ENCODE measurements around the gene EIF2B4.

EIF2B4 gene

GRCh38 chr2:27370026-27370815 is at the start of gene EIF2B4, which contains the start of gene SNX17:
EIF2B4 (minus strand) TSS chr2:27370338; CDS start chr2:27370314, 24 bp downstream.
SNX17 (plus strand) TSS chr2:27370616; CDS start chr2:27370744, 128 bp downstream.
- peak; percentile 99 for DNase-seq

- no peak for DNase-seq
These were observed 46.0 kb upstream of the EIF2B4 start for GRCh38 chr2:27416151-27416550.

- no peak for DNase-seq
These were observed 42.4 kb upstream of the EIF2B4 start for GRCh38 chr2:27412419-27413152.

GRCh38 chr2:27409321-27410073 is 39.4 kb upstream of the EIF2B4 start, which contains the start of gene PPM1G:
PPM1G (minus strand) TSS chr2:27409591; CDS start chr2:27409422, 169 bp downstream.
- peak; percentile 98 for DNase-seq

DNA sequence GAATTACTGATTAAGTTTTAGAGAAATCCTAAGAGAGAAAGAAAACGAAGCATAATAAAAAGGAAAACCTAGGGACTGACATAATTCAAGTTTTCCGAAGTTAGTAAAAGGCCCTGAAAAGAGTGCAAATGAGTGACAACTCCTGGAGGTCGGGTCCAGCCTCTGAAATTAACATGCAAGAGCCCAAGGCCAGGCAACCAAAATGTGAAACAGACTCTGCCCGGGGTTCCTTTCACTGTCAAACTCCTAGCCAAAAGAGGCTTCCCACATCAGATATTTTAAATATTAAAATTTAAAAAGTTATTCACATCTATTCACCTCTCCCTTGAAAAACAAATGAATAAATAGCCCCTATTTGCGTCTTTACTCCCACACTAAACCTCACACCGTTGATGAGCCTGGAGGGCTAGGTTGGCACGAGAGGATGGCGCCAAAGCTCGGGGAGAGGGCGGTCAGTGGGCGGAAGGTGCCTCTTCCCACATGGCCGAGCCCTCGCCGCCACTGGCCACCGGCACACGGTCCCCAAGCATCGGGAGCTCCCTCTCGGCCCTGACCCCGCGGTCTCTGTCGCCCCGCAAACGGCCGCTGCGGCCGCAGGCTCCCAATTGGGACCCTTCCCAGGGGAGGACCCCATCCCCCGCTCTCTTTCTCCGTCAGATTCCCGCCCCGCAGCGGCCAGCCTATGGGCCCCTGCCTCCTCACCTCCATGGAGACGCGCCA is 38.6 kb upstream of the EIF2B4 start:
- DNase-seq: no peak

GRCh38 chr2:27407798-27408491 is 37.8 kb upstream of the EIF2B4 start:
- no peak for DNase-seq

DNA sequence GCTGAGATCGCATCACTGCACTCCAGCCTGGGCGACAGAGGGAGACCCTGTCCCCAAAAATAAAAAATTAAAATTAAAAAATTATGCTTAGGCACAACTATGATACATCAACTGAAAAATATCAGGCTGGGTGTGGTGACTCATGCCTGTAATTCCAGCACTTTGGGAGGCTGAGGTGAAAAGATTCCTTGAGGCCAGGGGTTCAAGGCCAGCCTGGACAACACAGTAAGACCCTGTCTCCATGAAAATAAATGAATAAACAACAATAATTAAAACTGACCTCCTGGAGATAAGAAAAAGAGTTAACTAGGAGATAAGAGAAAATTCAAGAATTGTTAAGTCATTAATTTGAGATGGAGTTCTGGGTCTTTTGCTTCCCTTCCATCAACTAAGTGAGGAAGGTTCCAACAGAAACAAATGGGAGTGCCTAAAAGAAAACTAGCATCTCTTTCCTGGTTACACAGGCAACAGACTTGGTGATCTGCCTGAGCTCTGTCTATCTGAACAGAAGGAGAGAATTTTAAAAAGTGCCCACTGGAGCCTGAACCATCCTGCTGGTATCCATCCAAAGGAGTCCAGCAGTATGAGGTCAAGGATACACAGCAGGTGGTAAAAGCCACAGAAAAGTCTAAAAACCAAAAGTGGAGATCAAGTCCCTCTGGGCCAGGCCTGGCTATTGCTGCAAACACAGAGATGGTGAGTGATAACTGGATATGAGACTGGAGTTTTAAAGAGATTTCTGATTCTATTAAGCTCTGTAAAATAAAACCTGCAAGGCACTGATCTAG is 30.4 kb upstream of the EIF2B4 start:
- DNase-seq: no peak

DNA sequence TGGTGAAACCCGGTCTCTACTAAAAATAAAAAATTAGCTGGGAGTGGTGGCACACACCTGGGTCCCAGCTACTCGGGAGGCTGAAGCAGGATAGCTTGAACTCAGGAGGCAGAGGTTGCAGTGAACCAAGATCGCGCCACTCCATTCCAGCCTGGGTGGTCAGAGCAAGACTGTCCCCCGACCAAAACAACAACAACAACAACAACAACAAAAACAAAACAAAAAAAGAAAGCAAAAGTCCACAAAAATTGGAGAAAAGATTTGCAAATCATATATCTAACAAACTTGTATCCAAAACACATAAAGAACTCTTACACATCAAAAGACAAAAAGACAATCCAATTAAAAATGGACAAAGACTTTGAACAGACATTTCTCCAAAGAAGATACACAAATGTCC is 28.8 kb upstream of the EIF2B4 start:
- no peak for DNase-seq

GRCh38 chr2:27393225-27393624 is 23.1 kb upstream of the EIF2B4 start:
- no peak for DNase-seq

- DNase-seq: no peak
These were observed 20.9 kb upstream of the EIF2B4 start for GRCh38 chr2:27390822-27391679.

- no peak for DNase-seq
These were observed 11.5 kb upstream of the EIF2B4 start for GRCh38 chr2:27381577-27382181.

GRCh38 chr2:27380626-27381545 is 10.7 kb upstream of the EIF2B4 start, which contains the start of gene ZNF513:
ZNF513 (minus strand) TSS chr2:27380734; CDS start chr2:27380526, 208 bp downstream.
- peak; percentile 93 for DNase-seq

- DNase-seq: no peak
These were observed 9.9 kb upstream of the EIF2B4 start for GRCh38 chr2:27379836-27380625.

DNA sequence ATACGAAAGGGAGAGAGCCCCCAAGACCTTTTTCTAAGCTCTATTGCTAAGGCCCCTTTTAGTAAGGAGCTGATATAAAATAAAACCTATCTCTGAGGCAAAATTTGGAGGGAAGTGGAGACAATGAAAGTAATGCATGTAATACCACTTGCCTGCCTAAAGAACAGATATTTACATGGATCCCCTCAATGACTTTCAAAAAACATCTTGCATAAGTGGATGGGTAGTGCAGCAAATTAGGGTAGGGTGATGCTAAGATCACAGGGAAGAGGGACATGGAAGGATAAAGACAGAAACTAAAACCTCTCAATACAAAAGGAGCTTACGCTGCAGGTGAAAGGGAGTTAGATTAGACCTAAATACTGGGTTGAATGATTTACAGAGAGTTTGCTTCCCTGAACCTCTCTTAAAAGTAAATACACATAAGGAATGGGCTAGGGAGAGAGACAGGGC is 9.3 kb upstream of the EIF2B4 start:
- no peak for DNase-seq

DNA sequence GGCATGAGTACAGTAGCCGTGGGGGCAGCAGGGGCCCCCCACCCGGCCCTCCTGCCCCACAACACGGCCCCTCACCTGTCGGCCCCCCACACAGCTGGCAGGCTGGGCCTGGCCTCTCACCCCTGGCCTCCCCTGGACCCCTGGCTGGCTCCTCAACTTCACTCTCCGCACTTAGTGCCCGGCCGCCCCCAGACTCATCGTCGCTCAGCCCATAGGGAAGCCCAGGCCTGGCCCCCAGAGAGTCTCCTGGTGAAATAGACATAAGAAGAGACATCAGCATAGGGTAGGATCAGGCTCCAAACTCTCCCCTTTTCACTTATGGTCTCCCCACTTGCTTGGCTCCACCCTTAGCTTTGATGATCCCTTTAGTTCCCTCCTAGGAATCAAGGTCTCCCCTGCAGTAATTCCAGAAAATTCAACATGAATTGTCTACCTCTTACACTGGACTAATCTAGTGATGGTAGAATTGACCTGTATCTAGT is 8.7 kb upstream of the EIF2B4 start:
- no peak for DNase-seq

GRCh38 chr2:27378096-27378808 is 8.1 kb upstream of the EIF2B4 start:
- DNase-seq: no peak

All from activated CD4-positive, alpha-beta T cell treated with anti-CD3 and anti-CD28 coated beads for 48 hours (primary cell).